HepG2 (cell line): ENCODE measurements around the gene RBL1. TPM values are rescaled to one million over a fixed set of nuclear protein-coding genes. Genes with fewer than 3 reads are reported as not detected.

Source experiments
- ATM ChIP-seq: fragments of 450-650 bp; IDR thresholded peaks from 2 replicates; pipeline ENCODE4 v1.7.1; 2017; ENCODE audit warnings: mild to moderate bottlenecking, borderline replicate concordance
- BCL6 ChIP-seq: IDR thresholded peaks from 2 replicates; pipeline ENCODE4 v1.6.1; 2016; ENCODE audit warnings: missing genetic modification reagents, missing compliant biosample characterization
- BHLHE40 ChIP-seq: IDR thresholded peaks from 2 replicates; pipeline ENCODE4 v1.6.1; 2011; ENCODE audit warnings: low read length, improper control_type of control experiment
- CHCHD3 ChIP-seq: sonication (generic); formaldehyde crosslinking; IDR thresholded peaks from 2 replicates; pipeline ENCODE4 v1.8.0; 2022; ENCODE audit warnings: mild to moderate bottlenecking, missing genetic modification reagents, moderate library complexity
- IKZF4 ChIP-seq: sonication (generic); formaldehyde crosslinking; IDR thresholded peaks from 2 replicates; pipeline ENCODE4 v1.5.1; 2020; ENCODE audit warnings: borderline replicate concordance, mild to moderate bottlenecking, low read depth, missing genetic modification reagents; ENCODE audit errors: not compliant biosample characterization
- JDP2 ChIP-seq: sonication (generic); formaldehyde crosslinking; IDR thresholded peaks from 2 replicates; pipeline ENCODE4 v1.8.1; 2022; ENCODE audit warnings: missing genetic modification reagents, borderline replicate concordance
- KDM3A ChIP-seq: IDR thresholded peaks from 2 replicates; pipeline ENCODE4 v1.6.1; 2018; ENCODE audit warnings: low read depth, missing compliant biosample characterization
- KDM5B ChIP-seq: sonication (generic); formaldehyde crosslinking; IDR thresholded peaks from 2 replicates; pipeline ENCODE4 v1.4.0; 2020; ENCODE audit warnings: missing genetic modification reagents, mild to moderate bottlenecking, borderline replicate concordance
- MAFG ChIP-seq: sonication (generic); formaldehyde crosslinking; IDR thresholded peaks from 2 replicates; pipeline ENCODE4 v1.5.1; 2020; ENCODE audit warnings: mild to moderate bottlenecking, missing genetic modification reagents
- NBN ChIP-seq: fragments of 450-650 bp; conservative IDR thresholded peaks from 2 replicates; pipeline ENCODE4 v1.6.1; 2017
- NFE2 ChIP-seq: sonication (generic); formaldehyde crosslinking; IDR thresholded peaks from 2 replicates; pipeline ENCODE4 v1.4.0; 2020; ENCODE audit warnings: missing genetic modification reagents
- PLRG1 ChIP-seq: fragments of 450-650 bp; conservative IDR thresholded peaks from 2 replicates; pipeline ENCODE4 v1.6.1; 2016
- SP4 ChIP-seq: sonication (generic); formaldehyde crosslinking; IDR thresholded peaks from 2 replicates; pipeline ENCODE4 v1.8.1; 2023; ENCODE audit warnings: mild to moderate bottlenecking, missing genetic modification reagents
- ZNF160 ChIP-seq: sonication (generic); formaldehyde crosslinking; IDR thresholded peaks from 2 replicates; pipeline ENCODE4 v1.8.0; 2022; ENCODE audit warnings: mild to moderate bottlenecking, inconsistent platforms, missing genetic modification reagents
- ZNF33A ChIP-seq: sonication (generic); formaldehyde crosslinking; IDR thresholded peaks from 2 replicates; pipeline ENCODE4 v1.5.1; 2020; ENCODE audit warnings: missing genetic modification reagents, mild to moderate bottlenecking, moderate library complexity, borderline replicate concordance
- ZNF382 ChIP-seq: sonication (generic); formaldehyde crosslinking; IDR thresholded peaks from 2 replicates; pipeline ENCODE4 v1.5.0; 2020; ENCODE audit warnings: missing genetic modification reagents, mild to moderate bottlenecking, borderline replicate concordance
- ZNF546 ChIP-seq: sonication (generic); formaldehyde crosslinking; conservative IDR thresholded peaks from 2 replicates; pipeline ENCODE4 v1.8.1; 2023; ENCODE audit warnings: mild to moderate bottlenecking, missing genetic modification reagents
- ZNF709 ChIP-seq: sonication (generic); formaldehyde crosslinking; IDR thresholded peaks from 2 replicates; pipeline ENCODE4 v1.5.0; 2020; ENCODE audit warnings: mild to moderate bottlenecking, missing genetic modification reagents
- ZSCAN29 ChIP-seq: sonication (generic); formaldehyde crosslinking; conservative IDR thresholded peaks from 2 replicates; pipeline ENCODE4 v1.4.0; 2020; ENCODE audit warnings: mild to moderate bottlenecking, missing genetic modification reagents
- polyA plus RNA-seq, 8 experiments: library from polyadenylated mRNA; depleted of rRNA in 3 of 8; stranded (reverse) in 7 of 8; unstranded in 1 of 8; fragments of >200 nt; fragmentation: Illumina TruSeq in 4 of 8; extraction: Trizol in 4 of 8; gene quantifications; 2 replicates each; pipeline versions ENCODE4 v1.2.1 to v1.2.3, GENCODE V29; 2011 to 2016; ENCODE audit warnings: low read depth in 4 of 8, missing spikeins in 1 of 8, mixed read lengths in 1 of 8; ENCODE audit not compliant: insufficient read depth in 1 of 8
- total RNA-seq, 5 experiments: library from RNA; depleted of rRNA; stranded (reverse); fragments of >200 nt; fragmentation: Illumina TruSeq; extraction: Trizol; gene quantifications; 2 replicates each; pipeline ENCODE4 v1.2.3, GENCODE V29; 2016; ENCODE audit warnings: low read depth in 1 of 5
- TF ChIP-seq, protein P1 (sequence below): sonication (generic); formaldehyde crosslinking; IDR thresholded peaks from 2 replicates; pipeline ENCODE4 v1.5.1; 2020; ENCODE audit warnings: mild to moderate bottlenecking, missing genetic modification reagents, borderline replicate concordance
- TF ChIP-seq, protein P2 (sequence below): sonication (generic); formaldehyde crosslinking; IDR thresholded peaks from 2 replicates; pipeline ENCODE4 v1.8.1; 2023; ENCODE audit warnings: missing genetic modification reagents, inconsistent platforms, borderline replicate concordance
- TF ChIP-seq, protein P3 (sequence below): sonication (generic); formaldehyde crosslinking; IDR thresholded peaks from 2 replicates; pipeline ENCODE4 v1.4.0; 2020; ENCODE audit warnings: mild to moderate bottlenecking, missing genetic modification reagents
- TF ChIP-seq, protein P4 (sequence below): sonication (generic); formaldehyde crosslinking; IDR thresholded peaks from 2 replicates; pipeline ENCODE4 v1.4.0; 2020; ENCODE audit warnings: missing genetic modification reagents

Gene RBL1
- total and polyA plus RNA-seq, 2 of the 13 experiments (the other 11 are each of a cell fraction or from before 2014, with no cell fraction given): 6.0 to 27.5 TPM

DNA sequence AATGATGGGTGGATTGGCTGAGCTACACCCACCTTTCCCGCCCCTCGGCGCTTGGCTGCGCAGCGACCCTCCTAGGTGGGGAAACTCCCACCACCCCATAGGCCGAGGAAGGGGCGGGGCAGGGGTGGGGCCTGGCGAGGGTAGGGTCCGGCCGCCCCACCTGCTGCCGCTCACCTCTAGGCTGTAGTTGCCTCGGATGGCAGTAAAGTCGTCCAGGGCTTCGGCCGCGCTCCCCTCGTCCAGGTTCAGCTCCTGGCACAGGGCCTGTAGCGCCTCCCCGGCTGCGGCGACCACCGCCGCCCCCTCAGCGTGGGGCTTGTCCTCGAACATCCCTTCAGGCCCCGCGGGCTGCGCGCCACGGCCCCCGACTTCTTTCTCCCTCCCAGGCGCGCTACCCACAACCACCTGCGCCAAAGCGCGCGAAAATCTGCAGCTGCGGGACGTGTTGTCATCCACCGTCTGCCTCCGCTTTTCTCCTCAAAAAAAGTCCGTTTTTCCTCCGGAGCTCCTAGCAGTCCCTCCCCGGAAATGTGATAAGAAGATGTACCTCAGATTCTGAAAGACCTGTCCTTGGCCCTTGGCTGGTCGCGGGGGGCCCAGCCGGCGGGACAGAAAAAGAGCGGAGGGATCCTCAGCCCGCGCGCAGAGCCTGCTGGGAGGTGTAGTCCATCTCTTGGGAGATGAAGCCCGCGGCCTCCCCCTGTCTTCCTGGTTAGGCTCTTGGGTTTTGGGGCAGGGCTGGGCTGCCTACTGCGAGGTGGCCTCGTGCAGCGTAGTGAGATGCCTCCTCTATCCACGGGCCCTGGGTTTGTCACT, at the start of gene RBL1 (continued):
- TF ChIP-seq ATM (no peak), NFE2 (no peak), KDM3A (CRISPR knock-in tag) (peak; percentile 95), ZNF546 (CRISPR knock-in tag) (peak; percentile 99), PLRG1 (no peak), ZNF382 (no peak), JDP2 (peak; percentile 94; the same call in 1 of the 2 replicates), SP4 (peak; percentile 82), BHLHE40 (no peak), KDM5B (CRISPR knock-in tag) (peak; percentile 100), MAFG (no peak), CHCHD3 (peak; percentile 89; the same call in 1 of the 2 replicates), NBN (no peak), ZSCAN29 (CRISPR knock-in tag) (peak; percentile 90), ZNF709 (peak; percentile 97), BCL6 (CRISPR knock-in tag) (peak; percentile 62; the same call in 1 of the 2 replicates), ZNF33A (CRISPR knock-in tag) (no peak), ZNF160 (CRISPR knock-in tag) (peak; percentile 95), IKZF4 (CRISPR knock-in tag) (peak; percentile 97)
- TF ChIP-seq, protein P1, sequence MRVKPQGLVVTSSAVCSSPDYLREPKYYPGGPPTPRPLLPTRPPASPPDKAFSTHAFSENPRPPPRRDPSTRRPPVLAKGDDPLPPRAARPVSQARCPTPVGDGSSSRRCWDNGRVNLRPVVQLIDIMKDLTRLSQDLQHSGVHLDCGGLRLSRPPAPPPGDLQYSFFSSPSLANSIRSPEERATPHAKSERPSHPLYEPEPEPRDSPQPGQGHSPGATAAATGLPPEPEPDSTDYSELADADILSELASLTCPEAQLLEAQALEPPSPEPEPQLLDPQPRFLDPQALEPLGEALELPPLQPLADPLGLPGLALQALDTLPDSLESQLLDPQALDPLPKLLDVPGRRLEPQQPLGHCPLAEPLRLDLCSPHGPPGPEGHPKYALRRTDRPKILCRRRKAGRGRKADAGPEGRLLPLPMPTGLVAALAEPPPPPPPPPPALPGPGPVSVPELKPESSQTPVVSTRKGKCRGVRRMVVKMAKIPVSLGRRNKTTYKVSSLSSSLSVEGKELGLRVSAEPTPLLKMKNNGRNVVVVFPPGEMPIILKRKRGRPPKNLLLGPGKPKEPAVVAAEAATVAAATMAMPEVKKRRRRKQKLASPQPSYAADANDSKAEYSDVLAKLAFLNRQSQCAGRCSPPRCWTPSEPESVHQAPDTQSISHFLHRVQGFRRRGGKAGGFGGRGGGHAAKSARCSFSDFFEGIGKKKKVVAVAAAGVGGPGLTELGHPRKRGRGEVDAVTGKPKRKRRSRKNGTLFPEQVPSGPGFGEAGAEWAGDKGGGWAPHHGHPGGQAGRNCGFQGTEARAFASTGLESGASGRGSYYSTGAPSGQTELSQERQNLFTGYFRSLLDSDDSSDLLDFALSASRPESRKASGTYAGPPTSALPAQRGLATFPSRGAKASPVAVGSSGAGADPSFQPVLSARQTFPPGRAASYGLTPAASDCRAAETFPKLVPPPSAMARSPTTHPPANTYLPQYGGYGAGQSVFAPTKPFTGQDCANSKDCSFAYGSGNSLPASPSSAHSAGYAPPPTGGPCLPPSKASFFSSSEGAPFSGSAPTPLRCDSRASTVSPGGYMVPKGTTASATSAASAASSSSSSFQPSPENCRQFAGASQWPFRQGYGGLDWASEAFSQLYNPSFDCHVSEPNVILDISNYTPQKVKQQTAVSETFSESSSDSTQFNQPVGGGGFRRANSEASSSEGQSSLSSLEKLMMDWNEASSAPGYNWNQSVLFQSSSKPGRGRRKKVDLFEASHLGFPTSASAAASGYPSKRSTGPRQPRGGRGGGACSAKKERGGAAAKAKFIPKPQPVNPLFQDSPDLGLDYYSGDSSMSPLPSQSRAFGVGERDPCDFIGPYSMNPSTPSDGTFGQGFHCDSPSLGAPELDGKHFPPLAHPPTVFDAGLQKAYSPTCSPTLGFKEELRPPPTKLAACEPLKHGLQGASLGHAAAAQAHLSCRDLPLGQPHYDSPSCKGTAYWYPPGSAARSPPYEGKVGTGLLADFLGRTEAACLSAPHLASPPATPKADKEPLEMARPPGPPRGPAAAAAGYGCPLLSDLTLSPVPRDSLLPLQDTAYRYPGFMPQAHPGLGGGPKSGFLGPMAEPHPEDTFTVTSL (CRISPR knock-in tag): peak; percentile 51
- TF ChIP-seq, protein P2, sequence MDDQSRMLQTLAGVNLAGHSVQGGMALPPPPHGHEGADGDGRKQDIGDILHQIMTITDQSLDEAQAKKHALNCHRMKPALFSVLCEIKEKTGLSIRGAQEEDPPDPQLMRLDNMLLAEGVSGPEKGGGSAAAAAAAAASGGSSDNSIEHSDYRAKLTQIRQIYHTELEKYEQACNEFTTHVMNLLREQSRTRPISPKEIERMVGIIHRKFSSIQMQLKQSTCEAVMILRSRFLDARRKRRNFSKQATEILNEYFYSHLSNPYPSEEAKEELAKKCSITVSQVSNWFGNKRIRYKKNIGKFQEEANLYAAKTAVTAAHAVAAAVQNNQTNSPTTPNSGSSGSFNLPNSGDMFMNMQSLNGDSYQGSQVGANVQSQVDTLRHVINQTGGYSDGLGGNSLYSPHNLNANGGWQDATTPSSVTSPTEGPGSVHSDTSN (CRISPR knock-in tag): peak; percentile 88
- TF ChIP-seq, protein P3, sequence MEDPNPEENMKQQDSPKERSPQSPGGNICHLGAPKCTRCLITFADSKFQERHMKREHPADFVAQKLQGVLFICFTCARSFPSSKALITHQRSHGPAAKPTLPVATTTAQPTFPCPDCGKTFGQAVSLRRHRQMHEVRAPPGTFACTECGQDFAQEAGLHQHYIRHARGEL (CRISPR knock-in tag): peak; percentile 95
- TF ChIP-seq, protein P4, sequence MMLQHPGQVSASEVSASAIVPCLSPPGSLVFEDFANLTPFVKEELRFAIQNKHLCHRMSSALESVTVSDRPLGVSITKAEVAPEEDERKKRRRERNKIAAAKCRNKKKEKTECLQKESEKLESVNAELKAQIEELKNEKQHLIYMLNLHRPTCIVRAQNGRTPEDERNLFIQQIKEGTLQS: peak; percentile 68; the same call in 1 of the 2 replicates
